GM12865 (cell line): Measurements from ENCODE around the gene PHF21B.
"Not testable (repeated sequence)": the region's sequence is repeated elsewhere in the genome, so short reads cannot be mapped to it uniquely, and the experiment has no call there.

ENCODE experiments used
- DNase-seq: peaks from one replicate; pipeline ENCODE4 v3.0.0; 2010; ENCODE audit warnings: low read depth
- H3K4me3 ChIP-seq: 2 replicates; pipeline ENCODE4 v1.5.1; 2011; ENCODE audit warnings: mild to moderate bottlenecking, low read depth, low read length, control low read depth
- TF ChIP-seq, protein P1 (sequence below): IDR thresholded peaks from 2 replicates; pipeline ENCODE4 v1.5.1; 2011; ENCODE audit warnings: low read length, control low read depth, low read depth, inconsistent platforms; ENCODE audit not compliant: insufficient read depth; ENCODE audit errors: missing control alignments

The PHF21B gene

DNA sequence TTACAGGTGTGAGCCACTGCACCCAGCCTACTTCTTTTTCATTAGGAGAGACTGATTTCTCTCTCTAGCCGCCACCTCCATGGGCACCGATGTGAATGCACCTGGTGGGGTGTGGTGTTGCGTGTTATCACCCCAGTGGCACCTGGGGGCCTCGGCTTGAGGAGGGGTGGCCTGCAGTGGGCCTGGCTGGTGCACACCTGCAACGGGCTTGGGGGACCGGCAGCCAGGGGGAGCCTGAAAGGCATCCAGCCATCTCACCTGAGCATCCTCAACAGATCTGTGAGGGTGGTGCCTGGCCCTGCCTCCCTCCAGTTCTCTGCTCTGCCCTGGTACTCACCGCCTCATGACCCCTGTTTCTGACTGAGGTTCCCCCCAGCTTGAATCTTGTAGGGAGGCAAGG is 148.6 kb downstream of the PHF21B start:
- no peak for DNase-seq
- no peak overlapping the region for H3K4me3 ChIP-seq
- TF ChIP-seq, protein P1, sequence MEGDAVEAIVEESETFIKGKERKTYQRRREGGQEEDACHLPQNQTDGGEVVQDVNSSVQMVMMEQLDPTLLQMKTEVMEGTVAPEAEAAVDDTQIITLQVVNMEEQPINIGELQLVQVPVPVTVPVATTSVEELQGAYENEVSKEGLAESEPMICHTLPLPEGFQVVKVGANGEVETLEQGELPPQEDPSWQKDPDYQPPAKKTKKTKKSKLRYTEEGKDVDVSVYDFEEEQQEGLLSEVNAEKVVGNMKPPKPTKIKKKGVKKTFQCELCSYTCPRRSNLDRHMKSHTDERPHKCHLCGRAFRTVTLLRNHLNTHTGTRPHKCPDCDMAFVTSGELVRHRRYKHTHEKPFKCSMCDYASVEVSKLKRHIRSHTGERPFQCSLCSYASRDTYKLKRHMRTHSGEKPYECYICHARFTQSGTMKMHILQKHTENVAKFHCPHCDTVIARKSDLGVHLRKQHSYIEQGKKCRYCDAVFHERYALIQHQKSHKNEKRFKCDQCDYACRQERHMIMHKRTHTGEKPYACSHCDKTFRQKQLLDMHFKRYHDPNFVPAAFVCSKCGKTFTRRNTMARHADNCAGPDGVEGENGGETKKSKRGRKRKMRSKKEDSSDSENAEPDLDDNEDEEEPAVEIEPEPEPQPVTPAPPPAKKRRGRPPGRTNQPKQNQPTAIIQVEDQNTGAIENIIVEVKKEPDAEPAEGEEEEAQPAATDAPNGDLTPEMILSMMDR, result no peak

DNA sequence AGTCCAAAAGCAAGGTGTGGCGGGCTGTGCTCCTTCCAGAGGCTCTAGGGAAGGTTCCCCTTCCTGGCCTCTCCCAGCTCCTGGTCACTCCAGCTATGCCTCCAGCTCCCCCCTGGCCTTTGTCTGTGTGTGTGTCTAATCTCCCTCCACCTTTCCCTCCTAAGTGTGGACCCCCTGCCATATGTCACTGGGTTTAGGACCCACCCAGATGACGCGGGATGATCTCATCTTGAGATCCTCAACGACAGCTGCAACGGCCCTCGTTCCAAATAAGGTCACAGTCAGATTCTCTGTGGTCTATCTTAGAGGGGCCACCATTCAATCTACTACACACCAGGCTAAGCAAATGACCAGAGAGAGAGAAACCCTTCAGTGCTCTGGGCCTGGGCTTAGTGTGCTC is 149.5 kb downstream of the PHF21B start:
- DNase-seq, result no peak
- TF ChIP-seq, protein P1, result no peak
- no peak overlapping the region for H3K4me3 ChIP-seq

- no peak overlapping the region for H3K4me3 ChIP-seq
- TF ChIP-seq, protein P1, result no peak
- no peak for DNase-seq
These were observed 150.2 kb downstream of the PHF21B start for GRCh38 chr22:44859641-44860040.

- DNase-seq, H3K4me3 ChIP-seq: not testable (repeated sequence)
These were observed 151.0 kb downstream of the PHF21B start for GRCh38 chr22:44858819-44859218.

DNA sequence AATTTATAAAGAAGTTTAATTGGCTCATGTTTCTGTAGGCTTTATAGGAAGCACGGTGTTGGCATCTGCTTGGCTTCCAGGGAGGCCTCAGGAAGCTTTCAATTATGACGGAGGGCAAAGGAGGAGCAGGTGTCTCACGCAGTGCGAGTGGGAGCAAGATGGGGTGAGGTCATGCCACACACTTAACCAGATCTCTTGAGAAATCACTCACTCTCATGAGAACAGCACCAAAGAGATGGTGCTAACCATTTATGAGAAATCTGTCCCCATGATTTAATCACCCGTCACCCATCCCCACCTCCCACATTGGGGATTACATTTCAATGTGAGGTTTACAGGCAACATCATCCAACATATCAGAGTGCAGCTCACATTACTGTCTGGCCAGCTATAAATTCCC is 153.9 kb downstream of the PHF21B start:
- TF ChIP-seq, protein P1, result no peak
- H3K4me3 ChIP-seq, result no peak overlapping the region
- no peak for DNase-seq

GRCh38 chr22:44854641-44855040 is 155.2 kb downstream of the PHF21B start:
- not testable (repeated sequence) for DNase-seq, H3K4me3 ChIP-seq

DNA sequence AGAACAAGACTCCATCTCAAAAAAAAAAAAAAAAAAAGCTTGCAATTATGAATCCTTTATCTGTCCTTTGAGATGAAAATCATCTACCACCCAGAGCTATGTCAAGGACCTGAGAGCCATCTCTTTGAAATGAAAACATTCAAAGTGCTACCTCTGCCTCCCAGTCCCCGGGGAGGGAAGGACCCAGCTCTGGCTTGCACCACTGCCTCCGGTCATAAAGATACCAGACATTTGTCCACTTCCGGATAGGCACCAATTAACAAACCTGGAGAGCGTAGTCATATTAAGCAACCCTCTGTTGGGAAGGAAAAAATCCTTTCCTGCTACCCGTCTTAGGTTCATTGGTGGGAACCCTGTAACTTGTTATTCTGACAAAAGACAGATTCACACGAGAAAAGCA is 158.9 kb downstream of the PHF21B start:
- TF ChIP-seq, protein P1, result no peak
- no peak for DNase-seq
- no peak overlapping the region for H3K4me3 ChIP-seq

DNA sequence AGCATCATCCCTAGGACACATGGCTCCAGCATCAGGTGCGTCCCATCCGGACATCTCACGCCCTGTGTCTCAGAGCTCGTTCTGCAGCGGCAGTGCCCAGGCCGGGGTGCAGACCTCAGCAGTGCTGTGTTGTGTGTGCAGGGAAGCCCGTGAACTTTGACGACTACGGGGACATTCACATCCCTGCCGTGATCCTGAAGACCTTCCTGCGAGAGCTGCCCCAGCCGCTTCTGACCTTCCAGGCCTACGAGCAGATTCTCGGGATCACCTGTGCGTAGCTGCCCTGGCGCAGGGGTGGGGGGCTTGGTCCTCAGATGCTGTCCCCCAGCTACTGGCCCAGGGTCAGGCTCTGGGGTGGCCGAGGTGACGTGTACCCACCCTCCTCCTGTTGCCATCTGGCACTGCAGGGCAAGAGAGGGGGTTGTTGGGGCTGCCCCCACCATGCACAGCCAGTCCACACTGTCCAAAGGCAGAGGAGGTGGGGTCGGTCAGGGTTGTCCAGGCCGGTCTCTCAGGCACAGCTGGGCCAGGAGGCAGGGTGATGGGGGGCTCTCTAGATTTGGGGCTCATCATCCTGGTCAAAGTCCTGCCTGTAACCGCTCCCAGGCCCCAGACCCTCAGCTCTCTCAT is 160.9 kb downstream of the PHF21B start:
- DNase-seq, result no peak
- H3K4me3 ChIP-seq, result no peak overlapping the region
- TF ChIP-seq, protein P1, result no peak
